Activated CD4-positive, alpha-beta T cell treated with anti-CD3 and anti-CD28 coated beads, Interleukin-2, amount 50 U/mL, for 4 hours (primary cell): Measurements from ENCODE around the gene PKP4.

Source experiments
- DNase-seq, 2 experiments: peaks; one replicate each; pipeline ENCODE4 v3.0.0-alpha.2; 2020

Gene PKP4

GRCh38 chr2:158655628-158656027 is 198.9 kb downstream of the PKP4 start:
- DNase-seq, result no peak

DNA sequence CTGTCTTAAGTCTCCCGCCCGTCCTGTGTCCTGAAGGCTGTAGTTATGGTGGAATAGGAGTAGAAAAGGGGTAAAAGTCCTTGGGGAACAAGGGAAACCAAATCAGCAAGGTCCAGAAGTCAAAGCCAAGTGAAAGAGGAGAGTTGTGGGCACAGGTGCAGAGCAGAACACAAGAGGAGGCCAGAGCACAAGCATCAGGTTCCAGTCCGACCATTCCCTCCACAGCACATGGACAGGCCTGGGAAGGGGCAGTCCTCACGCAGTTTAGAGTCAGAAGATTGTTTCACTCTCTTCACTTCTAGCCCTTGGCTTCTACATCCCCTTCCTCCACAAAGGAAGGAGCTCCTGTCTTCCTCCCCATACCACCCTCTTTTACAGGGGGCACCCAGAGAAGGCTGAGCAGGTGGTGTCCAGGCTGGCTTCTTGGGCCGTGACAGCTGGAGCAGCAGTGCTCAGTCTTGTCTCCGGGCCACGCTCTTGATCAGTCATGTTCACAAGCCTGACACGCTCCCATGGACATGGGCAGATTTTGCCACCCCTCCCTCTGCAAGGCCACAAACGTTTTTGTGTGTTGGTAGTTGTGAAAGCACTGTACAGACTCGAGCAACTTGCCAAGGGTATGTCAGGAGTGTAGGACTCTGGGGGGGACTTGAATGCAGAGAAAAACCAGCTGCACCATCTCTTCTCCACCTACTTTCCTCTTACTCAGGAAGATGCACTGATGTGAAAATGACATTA is 199.9 kb downstream of the PKP4 start:
- DNase-seq, result no peak

GRCh38 chr2:158658396-158658795 is 201.6 kb downstream of the PKP4 start:
- DNase-seq, result no peak

- DNase-seq, result no peak
Observed at GRCh38 chr2:158659483-158659882, 202.7 kb downstream of the PKP4 start.

DNA sequence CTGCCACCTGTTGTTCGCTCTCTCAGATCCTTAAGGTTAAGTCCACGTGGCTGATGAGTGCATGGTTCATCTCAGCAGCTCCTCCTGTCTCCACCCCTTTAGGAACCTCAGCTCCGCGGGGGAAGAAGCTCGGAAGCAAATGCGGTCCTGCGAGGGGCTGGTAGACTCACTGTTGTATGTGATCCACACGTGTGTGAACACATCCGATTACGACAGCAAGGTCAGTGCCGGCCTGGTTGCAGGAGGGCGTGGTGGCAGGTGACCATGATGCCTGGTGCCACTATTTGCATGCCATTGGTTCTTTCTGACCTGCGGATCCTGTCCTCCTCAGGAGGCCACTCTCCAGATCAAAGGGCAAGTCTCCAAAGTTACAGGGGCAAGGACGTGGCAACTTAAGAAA is 204.5 kb downstream of the PKP4 start:
- DNase-seq, result no peak

DNA sequence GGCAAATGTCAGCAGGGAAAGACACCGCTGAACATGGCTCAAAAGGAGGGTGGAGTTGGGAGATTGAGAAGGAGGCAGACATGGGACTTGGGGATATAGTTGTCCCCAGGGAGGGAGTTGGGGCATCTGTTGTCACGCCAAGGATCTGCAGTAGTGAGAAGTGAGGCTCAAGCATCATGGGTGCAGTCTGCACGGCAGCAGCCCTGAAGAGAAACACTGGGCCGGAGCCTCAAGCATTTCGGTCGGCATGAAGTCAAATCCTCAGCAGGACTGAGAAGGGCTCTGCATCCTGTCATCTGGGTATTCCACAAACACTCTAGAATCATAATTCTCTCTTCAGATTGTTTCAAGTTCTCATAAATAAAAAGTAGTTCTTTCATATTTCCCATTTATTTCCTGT is 205.7 kb downstream of the PKP4 start:
- DNase-seq, result no peak

GRCh38 chr2:158663796-158664195 is 207.0 kb downstream of the PKP4 start:
- no peak for DNase-seq

DNA sequence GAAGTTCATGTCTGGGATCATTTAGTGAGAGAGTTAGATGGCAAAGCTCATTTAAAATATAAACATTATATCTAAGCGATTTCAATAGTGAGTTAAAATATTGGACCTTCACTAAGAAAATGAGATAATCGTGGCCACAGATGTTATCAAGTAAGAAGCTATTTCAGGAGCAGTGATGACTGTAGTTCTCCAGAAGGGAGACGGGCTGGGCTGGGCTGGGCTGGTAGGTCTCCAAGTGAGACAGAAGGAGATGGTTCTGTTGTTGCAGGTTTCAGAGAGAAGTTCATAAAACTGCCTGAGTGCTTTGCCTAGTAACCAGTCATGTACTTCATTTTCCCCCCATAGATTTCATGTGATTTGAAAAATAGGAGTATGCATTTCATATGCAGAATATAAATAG is 208.2 kb downstream of the PKP4 start:
- no peak for DNase-seq

GRCh38 chr2:158665536-158666302 is 209.0 kb downstream of the PKP4 start:
- DNase-seq, result no peak

GRCh38 chr2:158666969-158667368 is 210.2 kb downstream of the PKP4 start:
- no peak for DNase-seq

GRCh38 chr2:158667586-158667985 is 210.8 kb downstream of the PKP4 start:
- no peak for DNase-seq

DNA sequence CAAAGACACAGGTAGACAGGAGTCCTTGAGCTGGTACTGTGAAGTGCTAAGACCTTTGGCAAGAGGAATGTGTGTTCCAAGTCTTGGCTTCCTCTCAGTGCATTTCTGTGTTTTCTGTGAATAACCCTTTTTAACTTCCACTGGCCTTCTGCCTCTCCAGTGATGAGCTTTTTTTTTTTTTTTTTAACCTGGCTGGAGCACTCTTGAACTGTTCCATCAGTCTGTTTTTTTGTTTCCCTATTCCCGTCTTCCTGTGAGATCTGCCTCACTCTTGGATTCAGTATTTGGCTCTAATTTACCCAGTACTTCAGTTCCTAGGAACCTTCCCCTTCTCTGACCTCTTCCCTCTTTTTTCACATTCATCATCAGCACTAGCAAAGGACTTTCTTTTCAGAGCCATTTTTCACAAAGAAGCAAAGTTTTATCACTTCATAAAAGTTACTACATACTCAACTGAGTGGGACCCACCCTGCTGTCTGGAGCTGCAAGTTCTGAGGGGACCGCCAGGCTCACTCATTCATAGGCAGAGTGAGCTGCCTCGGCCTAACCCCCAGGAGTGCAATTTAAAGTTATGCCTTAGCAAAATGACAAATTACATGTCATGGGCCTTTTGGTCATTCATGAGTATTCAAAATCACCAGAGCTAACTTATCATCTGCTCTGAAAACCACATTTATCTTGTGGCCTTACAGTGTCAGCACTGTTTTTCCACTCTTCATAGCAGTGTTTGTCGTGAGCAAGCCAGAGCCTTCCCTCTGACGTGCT is 211.4 kb downstream of the PKP4 start:
- no peak for DNase-seq

GRCh38 chr2:158670292-158670691 is 213.5 kb downstream of the PKP4 start:
- DNase-seq, result no peak

DNA sequence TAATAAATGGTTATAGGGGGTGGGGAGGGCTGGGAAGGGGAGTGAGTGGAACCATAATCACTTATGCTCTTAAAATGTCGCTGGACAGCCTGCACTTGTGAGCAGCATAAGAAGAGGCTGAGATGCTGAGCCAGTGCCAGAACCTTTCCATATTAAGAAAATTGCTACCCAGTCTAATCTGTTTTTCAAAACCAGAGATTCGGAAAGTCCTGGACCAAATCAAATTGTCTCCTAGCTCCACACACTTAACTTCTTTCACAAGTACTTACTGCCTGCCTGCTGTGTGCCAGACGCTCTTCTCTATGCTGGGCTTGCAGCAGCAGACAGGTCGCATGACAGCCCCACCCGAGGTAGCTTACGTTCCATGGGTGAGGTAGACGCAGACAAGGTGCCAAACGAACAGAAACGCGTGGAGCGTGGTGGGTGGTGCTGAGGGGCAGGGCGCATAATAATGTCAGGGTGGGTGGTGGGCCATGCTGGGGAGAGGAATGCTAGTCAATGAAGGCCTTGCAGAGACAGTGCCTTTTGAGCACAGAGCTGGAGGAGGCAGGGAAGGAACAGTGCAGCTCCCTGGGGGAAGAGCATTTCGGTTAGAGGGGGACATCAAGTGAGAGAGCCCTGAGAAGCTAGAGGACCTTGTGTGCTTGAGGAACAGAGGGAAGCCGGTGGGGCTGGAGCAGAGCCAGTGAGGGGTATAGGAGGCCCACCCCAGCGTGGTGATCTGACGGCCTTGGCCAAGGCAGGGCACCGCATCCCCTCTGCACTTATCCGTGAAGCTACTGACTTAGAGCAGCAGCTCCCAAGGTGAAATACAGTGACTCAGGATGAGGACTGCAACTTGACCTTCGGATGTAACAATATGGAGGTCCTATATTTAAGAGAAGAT is 214.9 kb downstream of the PKP4 start:
- DNase-seq, result no peak

- no peak for DNase-seq
Observed at GRCh38 chr2:158676295-158676694, 219.5 kb downstream of the PKP4 start.

GRCh38 chr2:158676696-158677095 is 219.9 kb downstream of the PKP4 start:
- DNase-seq, result no peak

DNA sequence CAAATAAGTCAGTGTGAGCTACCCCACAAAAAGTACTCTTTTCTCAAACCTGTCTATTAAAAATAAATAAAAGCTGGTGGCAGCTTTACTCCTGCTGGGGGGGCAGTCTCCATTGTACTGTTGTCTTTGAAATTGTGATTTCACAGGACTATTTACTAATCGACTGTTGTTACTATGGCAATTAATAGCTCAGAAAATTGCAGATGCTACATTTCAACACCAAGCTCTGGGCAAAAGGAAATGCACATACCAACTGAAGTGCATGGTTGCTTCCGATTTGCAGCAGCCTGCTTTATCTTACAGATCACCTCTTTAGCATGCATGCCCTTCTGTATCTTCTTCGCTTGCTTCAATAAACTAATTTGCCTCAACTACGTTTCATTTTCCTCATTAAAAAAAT is 220.8 kb downstream of the PKP4 start:
- DNase-seq, result no peak

DNA sequence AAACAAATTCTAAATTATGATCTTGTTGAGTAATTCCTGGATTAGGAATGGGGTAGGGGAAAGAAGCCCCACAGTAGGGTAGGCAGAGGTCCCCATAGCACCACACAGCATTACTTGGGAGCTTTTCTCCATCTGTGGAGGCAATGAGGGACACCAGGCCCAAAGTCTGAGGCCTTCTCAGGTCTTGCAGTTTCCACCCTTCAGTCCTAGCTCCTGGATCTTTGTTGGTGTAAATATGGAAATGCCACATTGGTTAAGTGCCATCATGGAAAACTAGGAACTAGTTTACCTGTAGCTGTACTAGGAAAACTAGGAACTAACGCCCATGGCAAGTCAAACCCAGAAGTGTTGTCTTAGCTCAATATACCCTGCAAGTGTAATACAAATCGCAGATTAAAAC is 225.1 kb downstream of the PKP4 start:
- DNase-seq, result no peak

DNA sequence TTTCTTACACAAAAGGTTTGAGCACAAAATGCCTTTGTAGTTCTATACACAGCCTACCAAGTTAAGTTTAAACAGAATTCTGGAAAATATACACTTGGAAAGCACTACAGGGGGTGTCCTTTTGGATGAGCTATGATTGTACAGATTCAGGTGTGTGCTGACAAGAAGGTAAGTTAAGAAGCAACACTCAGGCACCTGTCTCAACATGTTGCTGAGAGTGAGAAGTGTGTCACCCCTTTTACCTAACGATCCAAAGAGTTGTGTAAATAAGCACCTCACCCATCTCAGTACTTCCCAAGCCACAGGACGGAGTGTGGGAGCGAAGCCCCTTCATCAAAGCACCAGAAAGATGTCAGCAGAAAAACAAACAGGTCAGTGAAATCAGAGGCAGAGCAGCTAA is 228.9 kb downstream of the PKP4 start:
- no peak for DNase-seq

GRCh38 chr2:158686210-158686691 is 229.5 kb downstream of the PKP4 start:
- DNase-seq, result no peak

DNA sequence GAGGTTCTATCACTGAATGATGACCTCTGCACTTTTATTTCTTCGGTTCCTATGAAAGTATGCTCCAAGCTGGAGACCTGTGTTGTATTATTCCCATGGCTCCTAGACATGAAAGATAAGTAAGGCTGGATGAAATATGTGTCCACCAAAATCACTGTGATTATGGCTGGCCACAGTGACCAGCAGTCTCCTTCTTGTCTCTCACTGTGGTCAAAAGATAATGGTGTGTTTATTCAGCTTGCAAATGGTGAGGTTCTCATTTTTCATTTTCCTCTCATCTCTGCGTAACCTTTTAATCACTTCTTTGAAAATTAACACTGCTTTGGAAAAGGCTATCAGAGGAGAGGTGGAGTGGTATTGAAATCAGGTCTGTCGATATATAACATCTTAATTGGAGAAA is 230.6 kb downstream of the PKP4 start:
- DNase-seq, result no peak

GRCh38 chr2:158688721-158689120 is 232.0 kb downstream of the PKP4 start:
- no peak for DNase-seq

- DNase-seq, result no peak
Observed at GRCh38 chr2:158689391-158689790, 232.6 kb downstream of the PKP4 start.
